ENCODE results near the gene C9.

DNA sequence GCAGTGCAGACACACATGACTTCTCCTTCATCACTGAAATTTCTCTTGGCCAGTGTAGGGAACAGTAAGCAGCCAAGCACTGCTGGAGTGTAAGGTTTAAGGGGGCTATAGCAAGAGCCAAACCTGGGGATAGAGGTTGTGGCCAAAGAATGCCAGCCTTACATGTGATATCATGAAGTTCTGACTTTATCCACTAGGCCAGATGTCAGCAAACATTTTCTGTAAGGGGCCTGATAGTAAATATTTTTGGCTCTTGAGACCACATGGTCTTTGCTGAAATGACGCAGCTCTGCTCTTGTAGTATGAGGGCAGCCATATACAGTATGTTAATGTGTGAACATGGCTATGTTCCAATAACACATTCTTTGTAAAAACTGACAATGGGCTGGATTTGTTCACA lies 115.2 kb downstream of the C9 start:
- TF ChIP-seq EP300 (IDR thresholded peaks at IDR 0.05) (no peak), POLR2AphosphoS5 (IDR thresholded peaks at IDR 0.05) (no peak), CTCF (IDR thresholded peaks at IDR 0.05) (no peak)
